NT2/D1 (cell line): ENCODE measurements around the gene TMEM145.

Experiments used
- SUZ12 ChIP-seq: IDR thresholded peaks from 2 replicates; pipeline ENCODE4 v1.6.1; 2011; ENCODE audit not compliant: insufficient read length, insufficient read depth; ENCODE audit errors: extremely low read depth
- YY1 ChIP-seq: IDR thresholded peaks from 2 replicates; pipeline ENCODE4 v1.6.1; 2011; ENCODE audit not compliant: insufficient read length, insufficient read depth
- ZNF274 ChIP-seq: IDR thresholded peaks from 2 replicates; pipeline ENCODE4 v1.6.1; 2011; ENCODE audit warnings: mild to moderate bottlenecking, low read depth, low read length

DNA sequence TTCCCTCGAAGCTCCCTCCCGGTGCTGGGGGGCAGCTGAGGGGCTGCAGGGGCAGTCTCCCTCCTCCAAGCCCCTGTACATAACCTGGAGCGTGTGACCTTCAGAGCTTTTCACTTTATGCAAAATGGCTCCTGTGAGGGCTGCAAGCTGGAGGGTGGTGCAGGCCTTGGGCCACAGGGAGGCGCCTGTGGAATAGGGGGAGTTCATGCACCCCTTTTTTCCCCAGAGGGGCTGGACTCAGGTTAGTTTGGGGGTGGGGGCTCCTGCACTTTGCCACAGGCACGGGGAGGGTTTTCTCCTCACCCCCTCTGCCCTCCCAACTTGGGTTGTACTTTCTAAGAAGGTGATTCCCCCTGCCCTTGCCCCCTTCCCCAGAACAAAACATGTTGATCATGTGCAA is 17.8 kb upstream of the TMEM145 start:
- TF ChIP-seq SUZ12 (no peak), YY1 (no peak), ZNF274 (no peak)
